ENCODE measurements around the gene JADE2. TPM values are rescaled to one million over a fixed set of nuclear protein-coding genes. Genes with fewer than 3 reads are reported as not detected.

JADE2 gene

Small RNA genes within 50 kb of the gene (small RNA-seq; reads per million reads assigned to genes)
- not detected for gene RN7SL541P (ENCODE audit: low read depth)
- not detected for gene RNU6-456P (ENCODE audit: low read depth)

Measured in mesenchymal stem cell (in vitro differentiated cells and primary cell).